ENCODE results near the gene MAGEF1.

The MAGEF1 gene

GRCh38 chr3:184662187-184662586, 49.7 kb downstream of the MAGEF1 start:
- DNase-seq = no peak

- no peak for DNase-seq
Measured at GRCh38 chr3:184660931-184661330, 50.9 kb downstream of the MAGEF1 start.
